WTC11 (cell line): Measurements from ENCODE around the gene MTNR1B. TPM values are rescaled to one million over a fixed set of nuclear protein-coding genes. Genes with fewer than 3 reads are reported as not detected.

Experiments used
- ATAC-seq: fragments of 200-7000 bp; cut with Tn5 transposase; 2 replicates; pipeline ENCODE4 v1.10.0; 2021; ENCODE audit warnings: mild to moderate bottlenecking, moderate library complexity
- CTCF ChIA-PET: fragments of 300-600 bp; sonication (Branson Sonifier 250); formaldehyde crosslinking; loops from one replicate; lab custom pipeline; 2021; ENCODE audit warnings: antibody characterized with exemption; lab: Charles Lee
- POLR2A ChIA-PET: fragments of 350-600 bp; sonication (Branson Sonifier 250); formaldehyde crosslinking; loops from one replicate; lab custom pipeline; 2021; ENCODE audit warnings: antibody characterized with exemption; lab: Charles Lee
- DNase-seq: peaks from one replicate; pipeline ENCODE4 v3.0.0; 2021; ENCODE audit warnings: low spot score
- H3K27ac Mint-ChIP-seq: 2 replicates; pipeline ENCODE4 v1.8.0; 2021; ENCODE audit warnings: mixed read lengths
- H3K27me3 Mint-ChIP-seq: 2 replicates; pipeline ENCODE4 v1.8.0; 2021; ENCODE audit warnings: low read depth, mild to moderate bottlenecking, moderate library complexity, mixed read lengths
- H3K36me3 Mint-ChIP-seq: 2 replicates; pipeline ENCODE4 v1.8.0; 2021; ENCODE audit warnings: mixed read lengths
- H3K4me1 Mint-ChIP-seq: 2 replicates; pipeline ENCODE4 v1.8.0; 2022; ENCODE audit warnings: mixed read lengths
- H3K4me3 Mint-ChIP-seq: 2 replicates; pipeline ENCODE4 v1.8.0; 2021; ENCODE audit warnings: mild to moderate bottlenecking, moderate library complexity, mixed read lengths
- H3K9me3 Mint-ChIP-seq: 2 replicates; pipeline ENCODE4 v1.8.0; 2021; ENCODE audit warnings: mixed read lengths
- CREM ChIP-seq: sonication (generic); formaldehyde crosslinking; IDR thresholded peaks from 2 replicates; pipeline ENCODE4 v1.8.1; 2022; ENCODE audit warnings: mild to moderate bottlenecking, missing genetic modification reagents, moderate library complexity
- ELF4 ChIP-seq: sonication (generic); formaldehyde crosslinking; IDR thresholded peaks from 2 replicates; pipeline ENCODE4 v1.8.1; 2022; ENCODE audit warnings: low read depth, mild to moderate bottlenecking, moderate library complexity, missing genetic modification reagents
- SP1 ChIP-seq: sonication (generic); formaldehyde crosslinking; conservative IDR thresholded peaks from 2 replicates; pipeline ENCODE4 v1.8.1; 2022; ENCODE audit warnings: missing genetic modification reagents
- TEAD1 ChIP-seq: sonication (generic); formaldehyde crosslinking; IDR thresholded peaks from 2 replicates; pipeline ENCODE4 v1.8.0; 2022; ENCODE audit warnings: mild to moderate bottlenecking, missing genetic modification reagents
- ZNF423 ChIP-seq: fragments of 250-450 bp; sonication (Bioruptor Pico); IDR thresholded peaks from 2 replicates; pipeline ENCODE4 v2.1.2; 2022; ENCODE audit warnings: mild to moderate bottlenecking, moderate library complexity
- total RNA-seq: library from RNA; stranded (reverse); gene quantifications from 3 replicates; pipeline ENCODE4 v1.2.3, GENCODE V29; 2021
- TF ChIP-seq, protein P1 (sequence below): fragments of 250-450 bp; sonication (Bioruptor Pico); IDR thresholded peaks from 2 replicates; pipeline ENCODE4 v1.9.0; 2021; ENCODE audit warnings: mild to moderate bottlenecking
- TF ChIP-seq, protein P2 (sequence below): sonication (generic); formaldehyde crosslinking; IDR thresholded peaks from 2 replicates; pipeline ENCODE4 v1.8.0; 2022; ENCODE audit warnings: missing genetic modification reagents
- TF ChIP-seq, protein P3 (sequence below): sonication (generic); formaldehyde crosslinking; IDR thresholded peaks from 2 replicates; pipeline ENCODE4 v1.8.1; 2023; ENCODE audit warnings: mild to moderate bottlenecking, missing genetic modification reagents, moderate library complexity
- TF ChIP-seq, protein P4 (sequence below): fragments of 250-450 bp; sonication (Bioruptor Pico); IDR thresholded peaks from 2 replicates; pipeline ENCODE4 v1.9.0; 2021; ENCODE audit warnings: mild to moderate bottlenecking, borderline replicate concordance
- TF ChIP-seq, protein P5 (sequence below): sonication (generic); formaldehyde crosslinking; IDR thresholded peaks from 2 replicates; pipeline ENCODE4 v1.8.0; 2023; ENCODE audit warnings: missing genetic modification reagents
- TF ChIP-seq, protein P6 (sequence below): sonication (generic); formaldehyde crosslinking; IDR thresholded peaks from 2 replicates; pipeline ENCODE4 v1.8.0; 2022; ENCODE audit warnings: mild to moderate bottlenecking, missing genetic modification reagents
- TF ChIP-seq, protein P7 (sequence below): sonication (generic); formaldehyde crosslinking; IDR thresholded peaks from 2 replicates; pipeline ENCODE4 v1.8.1; 2022; ENCODE audit warnings: mild to moderate bottlenecking, moderate library complexity, missing genetic modification reagents
- TF ChIP-seq, protein P8 (sequence below): fragments of 250-450 bp; sonication (Bioruptor Pico); conservative IDR thresholded peaks from 2 replicates; pipeline ENCODE4 v1.9.0; 2021; ENCODE audit warnings: mild to moderate bottlenecking

MTNR1B gene
- total RNA-seq, 1 experiment from 2014 or later: not detected

DNA sequence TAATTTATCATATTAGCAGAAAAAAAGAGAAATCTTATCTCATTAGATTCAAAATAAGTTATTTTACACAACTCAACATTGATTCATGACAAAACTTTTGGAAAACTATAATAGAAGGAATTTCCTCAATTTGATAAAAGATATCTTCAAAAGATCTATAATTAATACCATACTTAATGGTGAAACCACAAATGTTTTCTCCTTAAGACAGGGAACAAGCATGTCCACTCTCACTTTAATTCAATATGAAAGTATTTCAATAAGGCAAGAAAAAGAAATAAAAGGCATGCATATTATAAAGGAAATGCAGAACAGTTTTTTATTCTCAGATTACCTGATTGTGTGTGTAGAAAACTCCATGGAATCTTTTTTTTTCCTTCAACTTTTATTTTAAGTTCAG is 23.6 kb downstream of the MTNR1B start (continued):
- TF ChIP-seq, protein P1, sequence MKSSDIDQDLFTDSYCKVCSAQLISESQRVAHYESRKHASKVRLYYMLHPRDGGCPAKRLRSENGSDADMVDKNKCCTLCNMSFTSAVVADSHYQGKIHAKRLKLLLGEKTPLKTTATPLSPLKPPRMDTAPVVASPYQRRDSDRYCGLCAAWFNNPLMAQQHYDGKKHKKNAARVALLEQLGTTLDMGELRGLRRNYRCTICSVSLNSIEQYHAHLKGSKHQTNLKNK (CRISPR knock-in tag): no peak

DNA sequence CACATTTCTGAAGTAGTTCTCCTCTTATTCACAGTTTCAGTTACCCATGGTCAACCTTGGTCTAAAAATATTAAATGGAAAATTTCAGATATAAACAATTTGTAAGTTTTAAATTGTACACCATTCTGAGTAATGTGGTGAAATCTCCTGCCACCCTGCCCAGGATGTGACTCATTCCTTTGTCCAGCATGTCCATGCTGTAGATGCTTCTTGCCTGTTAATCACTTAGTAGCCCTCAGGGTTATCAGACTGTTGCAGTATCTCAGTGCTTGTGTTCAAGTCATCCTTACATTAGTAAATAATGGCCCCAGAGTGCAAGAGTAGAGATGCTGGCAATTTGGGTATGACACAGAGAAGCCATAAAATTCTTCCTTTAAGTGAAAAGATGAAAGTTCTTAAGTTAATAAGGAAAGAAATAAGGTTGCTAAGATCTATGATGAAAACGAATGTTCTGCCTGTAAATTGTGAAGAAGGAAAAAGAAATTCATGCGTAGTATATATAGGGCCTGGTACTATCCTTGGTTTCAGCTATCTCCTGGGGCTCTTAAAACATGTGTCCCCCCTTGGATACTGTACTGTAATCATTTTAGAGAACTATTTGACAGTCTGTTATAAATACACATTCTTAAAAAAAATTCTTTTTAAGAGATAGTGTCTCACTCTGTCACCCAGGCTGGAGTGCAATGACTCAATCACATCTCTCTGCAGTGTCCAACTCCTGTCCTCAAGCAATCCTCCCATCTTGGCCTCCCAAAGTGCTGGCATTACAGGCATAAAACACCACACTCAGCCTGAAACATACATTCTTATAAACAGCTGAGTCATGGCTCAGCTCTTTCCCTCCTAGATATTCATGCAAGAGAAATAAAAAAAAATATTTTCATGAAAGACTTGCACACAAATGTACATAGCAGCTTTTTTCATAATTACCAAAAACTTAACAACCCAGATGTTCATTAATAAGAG is 31.3 kb downstream of the MTNR1B start:
- POLR2A ChIA-PET: interaction anchor here (0.7 kb wide), 1 partner anchor 83 kb away, joined by 5 read pairs; no protein-coding TSS in a partner anchor
- TF ChIP-seq, protein P2, sequence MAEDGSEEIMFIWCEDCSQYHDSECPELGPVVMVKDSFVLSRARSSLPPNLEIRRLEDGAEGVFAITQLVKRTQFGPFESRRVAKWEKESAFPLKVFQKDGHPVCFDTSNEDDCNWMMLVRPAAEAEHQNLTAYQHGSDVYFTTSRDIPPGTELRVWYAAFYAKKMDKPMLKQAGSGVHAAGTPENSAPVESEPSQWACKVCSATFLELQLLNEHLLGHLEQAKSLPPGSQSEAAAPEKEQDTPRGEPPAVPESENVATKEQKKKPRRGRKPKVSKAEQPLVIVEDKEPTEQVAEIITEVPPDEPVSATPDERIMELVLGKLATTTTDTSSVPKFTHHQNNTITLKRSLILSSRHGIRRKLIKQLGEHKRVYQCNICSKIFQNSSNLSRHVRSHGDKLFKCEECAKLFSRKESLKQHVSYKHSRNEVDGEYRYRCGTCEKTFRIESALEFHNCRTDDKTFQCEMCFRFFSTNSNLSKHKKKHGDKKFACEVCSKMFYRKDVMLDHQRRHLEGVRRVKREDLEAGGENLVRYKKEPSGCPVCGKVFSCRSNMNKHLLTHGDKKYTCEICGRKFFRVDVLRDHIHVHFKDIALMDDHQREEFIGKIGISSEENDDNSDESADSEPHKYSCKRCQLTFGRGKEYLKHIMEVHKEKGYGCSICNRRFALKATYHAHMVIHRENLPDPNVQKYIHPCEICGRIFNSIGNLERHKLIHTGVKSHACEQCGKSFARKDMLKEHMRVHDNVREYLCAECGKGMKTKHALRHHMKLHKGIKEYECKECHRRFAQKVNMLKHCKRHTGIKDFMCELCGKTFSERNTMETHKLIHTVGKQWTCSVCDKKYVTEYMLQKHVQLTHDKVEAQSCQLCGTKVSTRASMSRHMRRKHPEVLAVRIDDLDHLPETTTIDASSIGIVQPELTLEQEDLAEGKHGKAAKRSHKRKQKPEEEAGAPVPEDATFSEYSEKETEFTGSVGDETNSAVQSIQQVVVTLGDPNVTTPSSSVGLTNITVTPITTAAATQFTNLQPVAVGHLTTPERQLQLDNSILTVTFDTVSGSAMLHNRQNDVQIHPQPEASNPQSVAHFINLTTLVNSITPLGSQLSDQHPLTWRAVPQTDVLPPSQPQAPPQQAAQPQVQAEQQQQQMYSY (CRISPR knock-in tag): no peak
- no peak for TF ChIP-seq SP1 (CRISPR knock-in tag)
- TF ChIP-seq, protein P3, sequence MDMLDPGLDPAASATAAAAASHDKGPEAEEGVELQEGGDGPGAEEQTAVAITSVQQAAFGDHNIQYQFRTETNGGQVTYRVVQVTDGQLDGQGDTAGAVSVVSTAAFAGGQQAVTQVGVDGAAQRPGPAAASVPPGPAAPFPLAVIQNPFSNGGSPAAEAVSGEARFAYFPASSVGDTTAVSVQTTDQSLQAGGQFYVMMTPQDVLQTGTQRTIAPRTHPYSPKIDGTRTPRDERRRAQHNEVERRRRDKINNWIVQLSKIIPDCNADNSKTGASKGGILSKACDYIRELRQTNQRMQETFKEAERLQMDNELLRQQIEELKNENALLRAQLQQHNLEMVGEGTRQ (CRISPR knock-in tag): no peak
- no peak for TF ChIP-seq ELF4 (CRISPR knock-in tag)
- TF ChIP-seq, protein P4, sequence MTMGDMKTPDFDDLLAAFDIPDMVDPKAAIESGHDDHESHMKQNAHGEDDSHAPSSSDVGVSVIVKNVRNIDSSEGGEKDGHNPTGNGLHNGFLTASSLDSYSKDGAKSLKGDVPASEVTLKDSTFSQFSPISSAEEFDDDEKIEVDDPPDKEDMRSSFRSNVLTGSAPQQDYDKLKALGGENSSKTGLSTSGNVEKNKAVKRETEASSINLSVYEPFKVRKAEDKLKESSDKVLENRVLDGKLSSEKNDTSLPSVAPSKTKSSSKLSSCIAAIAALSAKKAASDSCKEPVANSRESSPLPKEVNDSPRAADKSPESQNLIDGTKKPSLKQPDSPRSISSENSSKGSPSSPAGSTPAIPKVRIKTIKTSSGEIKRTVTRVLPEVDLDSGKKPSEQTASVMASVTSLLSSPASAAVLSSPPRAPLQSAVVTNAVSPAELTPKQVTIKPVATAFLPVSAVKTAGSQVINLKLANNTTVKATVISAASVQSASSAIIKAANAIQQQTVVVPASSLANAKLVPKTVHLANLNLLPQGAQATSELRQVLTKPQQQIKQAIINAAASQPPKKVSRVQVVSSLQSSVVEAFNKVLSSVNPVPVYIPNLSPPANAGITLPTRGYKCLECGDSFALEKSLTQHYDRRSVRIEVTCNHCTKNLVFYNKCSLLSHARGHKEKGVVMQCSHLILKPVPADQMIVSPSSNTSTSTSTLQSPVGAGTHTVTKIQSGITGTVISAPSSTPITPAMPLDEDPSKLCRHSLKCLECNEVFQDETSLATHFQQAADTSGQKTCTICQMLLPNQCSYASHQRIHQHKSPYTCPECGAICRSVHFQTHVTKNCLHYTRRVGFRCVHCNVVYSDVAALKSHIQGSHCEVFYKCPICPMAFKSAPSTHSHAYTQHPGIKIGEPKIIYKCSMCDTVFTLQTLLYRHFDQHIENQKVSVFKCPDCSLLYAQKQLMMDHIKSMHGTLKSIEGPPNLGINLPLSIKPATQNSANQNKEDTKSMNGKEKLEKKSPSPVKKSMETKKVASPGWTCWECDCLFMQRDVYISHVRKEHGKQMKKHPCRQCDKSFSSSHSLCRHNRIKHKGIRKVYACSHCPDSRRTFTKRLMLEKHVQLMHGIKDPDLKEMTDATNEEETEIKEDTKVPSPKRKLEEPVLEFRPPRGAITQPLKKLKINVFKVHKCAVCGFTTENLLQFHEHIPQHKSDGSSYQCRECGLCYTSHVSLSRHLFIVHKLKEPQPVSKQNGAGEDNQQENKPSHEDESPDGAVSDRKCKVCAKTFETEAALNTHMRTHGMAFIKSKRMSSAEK: no peak
- TF ChIP-seq, protein P5, sequence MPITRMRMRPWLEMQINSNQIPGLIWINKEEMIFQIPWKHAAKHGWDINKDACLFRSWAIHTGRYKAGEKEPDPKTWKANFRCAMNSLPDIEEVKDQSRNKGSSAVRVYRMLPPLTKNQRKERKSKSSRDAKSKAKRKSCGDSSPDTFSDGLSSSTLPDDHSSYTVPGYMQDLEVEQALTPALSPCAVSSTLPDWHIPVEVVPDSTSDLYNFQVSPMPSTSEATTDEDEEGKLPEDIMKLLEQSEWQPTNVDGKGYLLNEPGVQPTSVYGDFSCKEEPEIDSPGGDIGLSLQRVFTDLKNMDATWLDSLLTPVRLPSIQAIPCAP (CRISPR knock-in tag): no peak
- no peak for TF ChIP-seq CREM
- TF ChIP-seq, protein P6, sequence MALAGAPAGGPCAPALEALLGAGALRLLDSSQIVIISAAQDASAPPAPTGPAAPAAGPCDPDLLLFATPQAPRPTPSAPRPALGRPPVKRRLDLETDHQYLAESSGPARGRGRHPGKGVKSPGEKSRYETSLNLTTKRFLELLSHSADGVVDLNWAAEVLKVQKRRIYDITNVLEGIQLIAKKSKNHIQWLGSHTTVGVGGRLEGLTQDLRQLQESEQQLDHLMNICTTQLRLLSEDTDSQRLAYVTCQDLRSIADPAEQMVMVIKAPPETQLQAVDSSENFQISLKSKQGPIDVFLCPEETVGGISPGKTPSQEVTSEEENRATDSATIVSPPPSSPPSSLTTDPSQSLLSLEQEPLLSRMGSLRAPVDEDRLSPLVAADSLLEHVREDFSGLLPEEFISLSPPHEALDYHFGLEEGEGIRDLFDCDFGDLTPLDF (CRISPR knock-in tag): no peak
- TF ChIP-seq TEAD1 (CRISPR knock-in tag): no peak
- TF ChIP-seq ZNF423 (CRISPR knock-in tag): no peak
- TF ChIP-seq, protein P7, sequence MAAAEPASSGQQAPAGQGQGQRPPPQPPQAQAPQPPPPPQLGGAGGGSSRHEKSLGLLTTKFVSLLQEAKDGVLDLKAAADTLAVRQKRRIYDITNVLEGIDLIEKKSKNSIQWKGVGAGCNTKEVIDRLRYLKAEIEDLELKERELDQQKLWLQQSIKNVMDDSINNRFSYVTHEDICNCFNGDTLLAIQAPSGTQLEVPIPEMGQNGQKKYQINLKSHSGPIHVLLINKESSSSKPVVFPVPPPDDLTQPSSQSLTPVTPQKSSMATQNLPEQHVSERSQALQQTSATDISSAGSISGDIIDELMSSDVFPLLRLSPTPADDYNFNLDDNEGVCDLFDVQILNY (CRISPR knock-in tag): no peak
- TF ChIP-seq, protein P8, sequence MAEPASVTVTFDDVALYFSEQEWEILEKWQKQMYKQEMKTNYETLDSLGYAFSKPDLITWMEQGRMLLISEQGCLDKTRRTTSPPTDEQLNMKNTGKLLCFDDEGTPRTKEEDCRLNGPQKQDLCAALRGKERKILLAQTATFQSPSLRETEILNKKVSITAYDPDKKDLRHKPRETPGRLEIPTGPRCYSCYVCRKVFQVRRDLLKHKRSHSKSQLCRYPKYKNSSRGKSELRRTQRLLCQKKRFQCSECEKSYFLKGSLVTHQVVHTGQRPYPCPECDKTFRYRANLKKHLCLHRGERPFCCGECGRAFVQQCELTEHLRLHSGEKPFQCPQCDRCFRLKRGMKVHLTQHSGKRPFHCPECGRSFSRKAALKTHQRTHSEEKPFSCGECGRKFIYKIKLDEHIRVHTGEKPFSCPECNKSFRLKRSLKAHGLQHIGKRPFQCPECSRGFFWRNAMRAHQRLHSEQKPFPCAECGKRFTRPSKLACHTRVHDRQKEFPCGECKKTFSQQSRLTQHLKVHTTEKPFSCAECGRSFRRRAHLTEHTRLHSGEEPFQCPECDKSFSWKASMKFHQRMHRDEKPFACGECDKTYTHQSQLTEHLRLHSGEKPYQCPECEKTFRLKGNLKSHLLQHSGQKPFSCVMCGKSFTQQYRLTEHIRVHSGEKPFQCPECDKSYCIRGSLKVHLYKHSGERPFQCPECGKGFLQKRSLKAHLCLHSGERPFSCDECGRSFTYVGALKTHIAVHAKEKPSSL: no peak
- no peak overlapping the region for H3K4me3 Mint-ChIP-seq
- H3K27ac Mint-ChIP-seq: no peak overlapping the region
- H3K27me3 Mint-ChIP-seq: no peaks in the 10 kb centered on the region
- H3K9me3 Mint-ChIP-seq: peaks cover 13% of the 10 kb centered on the region
- H3K4me1 Mint-ChIP-seq: no peaks in the 10 kb centered on the region
- no peaks in the 10 kb centered on the region for H3K36me3 Mint-ChIP-seq
- CTCF ChIA-PET: no interaction called here
- DNase-seq (no peak), ATAC-seq (no peak)
